ENCODE results near the gene DDX1.

DNA sequence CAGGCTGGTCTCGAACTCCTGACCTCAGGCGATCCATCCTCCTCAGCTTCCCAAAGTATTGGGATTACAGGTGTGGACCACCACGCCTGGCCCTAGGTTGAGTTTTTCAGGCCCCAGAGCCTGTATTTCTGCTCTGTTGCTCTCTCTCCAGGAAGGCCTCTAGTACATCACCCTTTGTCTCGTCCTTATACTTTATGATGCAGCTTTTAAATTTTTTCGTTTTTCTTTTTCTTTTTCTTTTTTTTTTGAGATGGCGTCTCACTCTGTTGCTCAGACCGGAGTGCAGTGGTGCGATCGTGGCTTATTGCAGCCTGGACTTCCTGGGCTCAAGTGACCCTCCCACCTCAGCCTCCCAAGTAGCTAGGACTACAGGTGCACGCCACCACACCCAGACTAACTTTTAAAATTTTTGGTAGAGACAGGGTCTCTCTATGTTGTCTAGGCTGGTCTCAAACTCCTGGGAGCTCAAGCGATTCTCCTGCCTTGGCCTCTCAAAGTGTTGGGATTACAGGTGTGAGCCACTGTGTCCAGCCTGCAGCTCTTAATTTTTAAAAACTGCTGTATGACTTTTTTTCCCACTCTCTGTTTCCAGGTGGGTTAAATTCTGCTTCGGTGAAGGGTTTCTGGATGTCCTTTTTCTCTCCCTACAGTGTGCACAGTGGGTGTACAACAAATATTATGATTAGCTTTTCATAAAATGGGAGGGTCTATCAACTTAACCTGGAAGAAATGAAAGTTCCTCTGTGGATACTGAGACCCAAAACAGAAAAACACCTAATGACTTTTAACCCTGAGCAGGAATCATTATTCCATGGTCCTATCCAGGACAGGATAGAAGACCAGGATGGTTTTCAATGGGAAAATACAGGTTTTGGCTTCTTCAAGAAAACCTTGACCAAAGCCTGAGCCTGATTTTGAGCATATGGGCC is 47.9 kb downstream of the DDX1 start:
- TF ChIP-seq, protein P1, sequence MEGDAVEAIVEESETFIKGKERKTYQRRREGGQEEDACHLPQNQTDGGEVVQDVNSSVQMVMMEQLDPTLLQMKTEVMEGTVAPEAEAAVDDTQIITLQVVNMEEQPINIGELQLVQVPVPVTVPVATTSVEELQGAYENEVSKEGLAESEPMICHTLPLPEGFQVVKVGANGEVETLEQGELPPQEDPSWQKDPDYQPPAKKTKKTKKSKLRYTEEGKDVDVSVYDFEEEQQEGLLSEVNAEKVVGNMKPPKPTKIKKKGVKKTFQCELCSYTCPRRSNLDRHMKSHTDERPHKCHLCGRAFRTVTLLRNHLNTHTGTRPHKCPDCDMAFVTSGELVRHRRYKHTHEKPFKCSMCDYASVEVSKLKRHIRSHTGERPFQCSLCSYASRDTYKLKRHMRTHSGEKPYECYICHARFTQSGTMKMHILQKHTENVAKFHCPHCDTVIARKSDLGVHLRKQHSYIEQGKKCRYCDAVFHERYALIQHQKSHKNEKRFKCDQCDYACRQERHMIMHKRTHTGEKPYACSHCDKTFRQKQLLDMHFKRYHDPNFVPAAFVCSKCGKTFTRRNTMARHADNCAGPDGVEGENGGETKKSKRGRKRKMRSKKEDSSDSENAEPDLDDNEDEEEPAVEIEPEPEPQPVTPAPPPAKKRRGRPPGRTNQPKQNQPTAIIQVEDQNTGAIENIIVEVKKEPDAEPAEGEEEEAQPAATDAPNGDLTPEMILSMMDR (IDR thresholded peaks at IDR 0.05): no peak
- TF ChIP-seq POLR2A (IDR thresholded peaks at IDR 0.05): no peak
